ENCODE results near the gene IDUA.

The IDUA gene

DNA sequence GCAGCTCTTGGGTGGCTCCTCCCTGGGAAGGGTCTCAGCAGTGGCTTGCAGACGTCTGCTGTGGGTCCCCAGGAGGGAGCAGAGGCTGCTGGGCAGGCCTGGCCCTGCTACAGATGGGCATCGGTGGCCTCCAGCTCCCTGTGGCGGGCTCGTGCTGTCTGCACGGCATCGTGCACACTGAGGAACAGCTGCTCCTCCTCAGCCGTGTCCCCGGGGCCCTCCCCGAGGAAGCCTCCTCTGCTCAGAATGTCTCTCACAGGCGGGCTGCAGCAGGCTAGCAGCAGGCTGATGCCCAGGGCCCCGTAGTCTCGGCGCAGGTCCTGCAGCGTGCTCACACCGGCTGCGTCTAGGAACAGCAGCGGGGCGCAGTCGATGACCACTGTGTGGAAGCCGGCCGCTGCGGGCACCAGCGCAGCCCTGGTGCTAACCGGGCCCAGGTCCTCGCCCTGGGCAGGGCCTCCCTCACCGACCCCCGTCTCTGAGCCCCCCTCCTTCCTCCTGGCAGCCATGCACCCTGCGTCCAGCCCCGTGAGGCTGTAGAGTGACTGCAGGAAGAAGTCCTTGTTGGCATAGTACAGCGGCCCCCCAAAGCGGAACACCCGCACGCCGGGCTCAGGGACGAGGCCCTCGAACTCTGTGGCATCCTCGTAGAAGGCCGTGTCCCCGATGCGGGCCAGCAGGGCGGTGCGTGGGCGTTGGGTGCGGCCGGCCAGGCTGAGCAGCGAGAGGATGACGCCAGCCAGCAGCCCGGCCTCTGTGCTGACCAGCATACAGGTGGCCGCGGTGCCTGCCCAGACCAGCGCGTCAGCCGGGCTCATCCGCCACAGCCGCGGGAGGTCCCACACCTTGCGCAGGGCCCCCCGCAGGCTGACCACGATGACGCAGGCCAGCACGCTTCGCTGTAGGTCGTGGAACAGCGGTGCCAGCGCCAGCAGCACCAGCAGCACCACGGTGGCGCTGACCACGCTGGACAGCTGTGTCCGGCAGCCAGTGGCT lies 2.2 kb downstream of the IDUA start:
- no peak for DNase-seq

DNA sequence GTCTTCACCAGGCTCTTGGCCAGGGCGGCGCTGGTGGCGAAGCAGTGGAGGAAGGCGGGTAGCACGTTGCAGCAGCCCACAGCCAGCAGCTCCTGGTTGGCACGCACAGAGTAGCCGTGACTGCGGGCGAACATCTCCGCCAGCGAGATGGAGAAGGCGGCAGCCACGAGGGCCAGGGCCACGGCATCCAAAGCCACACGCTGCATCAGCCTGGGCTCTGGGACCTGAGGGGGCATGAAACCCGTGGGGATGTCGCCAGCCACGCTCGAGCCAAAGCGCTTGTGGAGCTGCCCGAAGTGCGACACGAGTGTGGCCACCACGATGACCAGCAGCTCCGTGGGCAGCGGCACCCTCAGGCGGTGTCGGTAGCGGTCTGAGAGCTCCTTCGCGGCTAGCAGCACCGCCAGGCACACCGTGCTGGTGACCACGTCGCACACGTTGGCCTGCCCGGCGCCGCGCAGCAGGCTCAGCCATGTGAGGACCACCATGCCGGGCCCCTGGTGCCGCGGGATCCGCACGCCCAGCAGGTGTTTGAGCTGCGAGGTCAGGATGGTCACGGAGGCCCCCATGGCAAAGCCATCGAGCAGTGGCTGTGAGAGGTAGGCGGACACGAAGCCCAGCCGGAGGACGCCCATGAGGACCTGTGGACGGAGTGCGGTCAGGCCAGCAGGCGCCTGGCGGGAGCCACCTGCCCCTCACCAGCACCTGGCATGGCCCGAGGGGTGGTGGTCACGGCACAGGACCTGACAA lies 3.1 kb downstream of the IDUA start:
- no peak for DNase-seq

DNA sequence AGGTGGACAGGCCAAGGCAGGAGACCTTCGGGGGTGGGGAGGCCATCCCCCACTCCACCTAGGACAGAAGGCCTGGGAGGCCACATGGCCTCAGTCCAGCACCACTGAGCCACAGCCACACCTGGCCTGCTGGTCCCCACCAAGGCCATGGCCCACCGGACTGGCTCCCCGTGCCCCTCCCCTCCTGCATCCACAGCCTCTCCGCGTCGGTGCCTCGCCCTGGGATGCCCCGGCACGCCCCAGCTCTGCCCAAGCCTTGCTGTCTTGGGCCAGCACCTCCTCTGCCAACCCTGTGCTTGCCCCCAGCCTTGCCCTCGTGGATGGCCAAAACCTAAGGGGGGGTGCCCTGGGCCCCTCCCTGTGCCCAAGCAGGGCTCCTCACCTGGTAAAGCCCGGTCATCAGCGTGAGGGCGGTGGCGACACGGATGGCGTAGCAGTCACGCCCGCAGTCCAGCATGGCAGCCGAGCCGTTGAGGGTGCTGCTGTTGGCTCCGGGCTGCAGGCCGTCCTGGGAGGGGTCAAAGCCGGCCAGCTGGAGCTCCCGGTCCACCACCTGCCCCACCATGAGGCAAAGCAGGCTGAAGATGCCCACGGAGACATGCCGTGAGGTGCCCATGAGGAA lies 4.0 kb downstream of the IDUA start:
- no peak for DNase-seq

DNA sequence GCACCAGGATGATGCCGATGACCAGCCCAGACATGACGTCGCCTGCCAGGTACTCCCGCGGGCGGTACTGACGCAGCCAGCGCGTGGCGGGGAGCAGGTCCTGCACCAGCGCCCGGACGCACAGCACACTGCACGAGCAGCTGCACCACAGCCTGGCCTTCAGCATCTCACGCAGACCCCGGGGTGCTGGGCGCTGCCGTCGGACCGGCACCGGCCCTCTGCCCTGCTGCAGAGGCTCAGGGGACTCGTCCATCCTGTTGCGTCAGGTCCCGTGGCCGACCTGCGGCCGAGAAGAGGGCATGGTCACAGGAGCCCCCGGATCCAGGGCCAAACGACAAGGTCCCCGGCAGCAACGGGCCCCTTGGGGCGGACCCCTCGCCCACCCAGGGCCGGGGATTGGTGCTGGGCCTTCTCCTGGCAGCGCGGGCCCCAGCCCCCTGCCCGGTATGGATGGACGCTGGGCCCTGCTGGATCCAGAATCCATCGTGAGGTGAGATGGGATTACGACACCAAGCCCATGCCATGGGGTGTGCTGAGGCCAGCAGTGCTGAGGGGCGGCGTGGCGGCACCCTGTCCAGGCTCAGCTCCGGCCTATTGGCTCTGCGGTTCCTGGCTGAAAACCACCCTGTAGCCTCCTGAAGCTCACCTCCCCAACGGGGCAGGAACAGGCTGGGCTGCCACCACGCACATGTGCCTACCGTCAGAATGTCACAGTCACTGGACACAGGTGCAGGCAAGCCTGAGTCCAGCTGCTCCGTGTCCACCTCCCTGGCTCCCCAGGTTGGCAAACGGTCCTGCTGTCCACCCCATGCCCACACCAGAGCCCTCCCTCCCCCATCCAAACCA lies 4.8 kb downstream of the IDUA start:
- no peak for DNase-seq

DNA sequence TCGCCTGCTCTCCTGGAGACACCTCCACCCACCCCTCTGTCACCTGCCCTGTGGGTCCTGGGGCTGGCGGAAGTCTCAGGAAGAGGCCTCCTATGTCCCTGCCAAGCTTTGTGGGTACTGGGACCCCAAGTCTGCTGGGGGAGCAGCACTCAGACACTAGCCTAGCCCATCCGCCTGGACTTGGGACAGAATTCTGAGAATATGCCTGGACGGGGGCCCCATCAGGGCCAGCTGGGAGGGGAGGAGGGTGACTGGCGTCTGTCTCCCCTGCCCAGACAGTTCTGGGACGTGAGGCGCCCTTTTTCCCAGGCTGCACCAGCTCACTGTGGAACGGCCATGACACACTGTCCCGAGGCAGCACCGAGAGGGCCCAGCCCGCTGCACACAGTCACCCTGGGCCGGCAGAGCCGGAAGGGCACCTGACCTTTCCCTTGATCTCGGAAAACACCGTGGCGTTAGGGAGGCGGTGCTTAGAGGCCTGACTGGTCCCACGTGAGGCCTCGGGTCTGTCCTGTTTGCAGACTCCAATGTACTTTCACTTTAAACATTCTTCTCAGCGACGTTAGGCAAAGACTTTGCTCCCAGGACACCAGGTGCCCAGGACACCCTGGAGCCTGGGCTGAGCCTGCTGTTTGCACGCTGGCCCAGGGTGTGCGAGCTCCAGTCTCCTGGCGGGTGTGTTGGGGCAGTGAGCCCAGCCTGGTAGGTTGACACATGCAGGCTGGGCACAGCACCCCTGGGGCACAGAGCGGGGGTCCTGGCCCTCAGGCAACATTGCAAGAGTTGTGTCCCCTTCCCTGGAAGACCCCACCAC lies 5.7 kb downstream of the IDUA start:
- DNase-seq: no peak

DNA sequence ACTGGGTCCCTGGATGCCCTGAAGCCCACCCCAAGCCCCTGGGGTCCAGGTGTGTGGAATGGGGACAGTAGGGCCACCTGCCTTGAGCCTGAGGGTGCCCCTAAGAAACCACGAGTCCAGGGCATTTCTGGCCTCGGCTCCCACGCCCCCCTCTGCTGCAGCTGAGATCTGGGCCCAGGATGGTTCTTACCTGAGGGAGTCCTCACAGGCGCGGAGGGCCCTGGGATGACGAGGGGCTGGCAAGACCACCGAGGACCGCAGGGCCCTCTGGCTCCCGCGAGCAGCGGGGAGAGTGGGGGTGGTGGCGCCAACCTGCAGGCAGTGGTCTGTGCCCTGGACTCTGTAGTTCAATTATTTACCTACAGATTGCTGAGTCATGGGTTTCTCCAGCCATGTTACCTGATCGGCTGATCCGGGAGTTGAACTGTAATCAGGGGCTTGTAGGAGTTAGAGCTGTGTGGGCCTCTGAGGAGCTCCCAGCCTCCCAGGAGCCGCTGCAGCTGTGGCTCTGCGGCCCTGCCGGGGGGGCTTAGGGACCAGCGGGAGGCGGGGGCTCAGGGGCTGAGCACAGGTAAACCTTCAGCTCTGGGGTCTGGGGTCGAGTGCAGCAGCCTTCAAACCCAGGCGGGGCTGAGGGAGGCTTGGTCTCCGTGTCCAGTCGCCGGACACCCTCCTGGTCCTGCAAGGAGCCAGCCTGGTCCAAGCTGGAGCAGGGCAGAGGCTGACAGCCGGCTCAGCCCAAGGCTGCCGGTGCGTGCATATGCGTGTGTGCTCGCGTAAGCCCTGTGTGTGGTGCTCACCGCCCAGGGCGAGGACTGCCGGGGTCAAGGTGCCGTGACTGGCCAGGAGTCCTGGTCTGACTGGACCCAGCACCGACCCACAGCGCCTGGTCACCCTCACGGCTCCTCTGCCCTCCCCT lies 6.5 kb downstream of the IDUA start, which contains the start of gene SLC26A1:
TSS of gene SLC26A1 (minus strand) at position 294 of the 919 bp plus-strand sequence. CDS start 1,701 bp downstream, outside the sequence.
- DNase-seq: no peak

DNA sequence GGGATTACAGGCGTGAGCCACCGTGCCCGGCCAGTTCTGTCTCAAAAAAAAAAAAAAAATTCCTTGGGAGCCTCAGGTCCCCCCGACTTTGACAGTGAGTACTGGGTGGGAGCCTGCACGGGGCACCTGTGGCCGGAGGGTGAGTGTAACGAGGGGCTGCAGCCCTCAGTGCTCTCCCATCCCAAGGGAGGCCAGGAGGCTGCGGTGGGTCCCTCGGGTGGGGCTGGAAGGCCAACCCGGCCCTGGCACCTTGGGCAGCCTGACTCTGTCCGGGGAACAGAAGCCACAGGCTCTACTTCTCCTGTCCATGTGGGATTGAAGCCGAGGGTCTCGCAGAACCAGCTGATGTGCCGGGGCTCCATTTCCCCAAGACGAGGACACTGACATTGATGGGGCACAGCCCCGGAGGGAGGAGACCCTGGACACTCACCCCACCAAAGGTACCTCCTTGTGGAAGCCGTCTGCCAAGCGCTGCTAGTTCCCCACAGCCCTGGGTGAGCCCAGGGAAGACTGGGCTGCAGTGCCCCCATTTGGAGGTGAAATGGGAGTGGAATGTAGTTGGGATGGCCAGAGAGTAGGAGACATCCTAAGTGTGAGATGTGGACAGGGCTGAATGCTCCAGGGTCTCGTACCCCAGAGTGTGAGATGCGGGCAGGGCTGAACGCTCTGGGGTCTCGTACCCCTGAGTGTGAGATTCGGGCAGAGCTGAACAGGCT lies 8.6 kb downstream of the IDUA start:
- no peak for DNase-seq

DNA sequence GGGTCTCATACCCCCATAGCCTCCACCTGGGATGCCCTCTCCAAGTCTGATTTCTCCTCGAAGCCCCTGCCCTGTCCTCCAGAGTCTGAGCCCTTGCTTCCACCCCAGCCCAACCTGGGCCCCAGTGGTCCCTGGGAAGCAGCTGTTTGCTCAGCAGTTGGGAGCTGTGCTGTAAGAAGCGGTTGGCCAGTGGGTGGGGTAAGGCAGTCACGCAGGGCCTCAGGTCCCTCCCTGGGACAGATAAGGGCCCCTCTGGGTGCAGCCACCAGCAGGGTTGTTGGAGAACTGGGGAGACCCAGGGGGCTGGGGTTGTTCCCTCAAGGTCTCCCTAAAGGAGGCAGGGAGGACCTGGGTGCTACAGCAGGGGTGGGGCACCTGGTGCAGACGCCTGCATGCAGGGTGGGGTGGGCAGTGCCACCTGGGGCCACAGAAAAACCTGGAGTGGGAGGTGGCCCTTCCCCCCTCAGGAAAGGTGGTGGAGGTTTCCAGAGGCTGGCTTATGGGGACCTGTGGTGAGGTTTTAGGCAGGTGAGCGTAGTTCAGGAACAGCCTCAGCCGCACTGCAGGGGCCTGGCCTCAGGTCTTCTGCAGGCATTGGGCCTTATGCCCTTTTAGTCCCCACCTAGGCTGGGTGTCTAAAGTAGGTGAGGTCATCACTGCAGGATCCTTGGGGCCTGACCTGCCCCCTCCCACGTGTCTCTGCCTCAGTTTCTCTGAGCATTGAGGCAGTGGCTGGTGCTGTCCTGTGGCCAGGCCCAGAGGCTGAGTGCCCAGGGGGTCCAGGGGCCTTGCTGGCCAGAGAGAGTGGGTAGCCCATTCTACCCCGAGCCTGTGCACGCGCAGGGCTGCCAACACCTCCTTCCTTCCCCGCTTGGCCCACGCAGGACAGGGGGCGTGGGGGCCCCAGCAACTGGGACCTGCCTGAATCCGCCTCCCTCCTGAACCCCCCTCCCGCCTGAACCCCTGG lies 9.5 kb downstream of the IDUA start:
- no peak for DNase-seq

DNA sequence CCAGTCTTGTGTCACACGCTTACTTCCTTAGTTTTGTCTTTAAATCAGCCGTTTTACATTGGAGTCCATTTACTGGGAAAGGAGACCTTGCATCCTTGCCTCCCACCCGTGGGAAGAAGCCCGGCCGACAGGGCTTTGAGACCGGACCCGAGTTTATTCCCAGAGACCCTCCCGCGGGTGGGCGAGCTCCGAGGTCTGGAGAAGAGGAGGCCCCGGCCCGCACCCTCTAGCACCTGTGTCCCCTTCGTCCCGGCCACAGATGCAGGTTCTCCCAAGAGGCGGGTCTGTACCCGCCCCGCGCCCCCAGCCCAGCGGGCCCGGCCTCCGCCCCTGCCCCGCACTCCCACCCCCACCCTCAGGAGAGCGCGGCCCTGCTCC lies 10.1 kb downstream of the IDUA start:
- no peak for DNase-seq

DNA sequence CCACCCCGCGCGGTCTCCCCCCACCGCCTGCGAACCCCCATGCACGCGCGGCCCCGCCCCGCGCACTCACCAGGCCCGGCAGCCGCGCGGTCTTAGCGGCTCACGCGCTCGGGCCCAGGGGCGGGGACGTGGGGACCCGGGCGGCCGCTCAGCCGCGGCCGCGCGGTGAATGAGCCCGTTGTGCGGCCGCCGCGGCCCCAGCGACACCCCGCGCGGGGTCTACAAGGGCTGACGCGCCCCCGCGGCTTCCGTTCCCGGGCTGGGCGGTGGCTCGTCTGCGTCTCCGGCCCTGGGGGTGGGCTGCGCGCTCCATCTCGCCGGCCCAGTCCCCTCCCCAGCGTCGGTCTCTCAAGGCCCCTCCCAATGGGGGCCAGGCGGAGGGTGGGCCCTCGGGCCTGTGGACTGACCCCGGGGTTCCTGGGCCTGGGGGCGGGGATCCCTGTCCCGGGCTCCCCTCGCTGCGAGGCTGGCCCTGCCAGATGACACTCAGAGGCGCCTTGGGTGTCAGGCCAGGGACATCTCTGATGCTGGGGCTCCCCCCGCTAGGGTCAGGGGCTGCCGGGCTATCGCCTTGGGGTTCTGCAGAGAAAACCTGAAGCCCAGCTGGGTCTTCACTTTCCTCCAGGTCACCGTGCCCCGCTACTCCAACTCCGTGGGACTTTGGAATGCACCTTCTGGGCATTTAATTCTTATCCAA lies 10.7 kb downstream of the IDUA start:
- no peak for DNase-seq

DNA sequence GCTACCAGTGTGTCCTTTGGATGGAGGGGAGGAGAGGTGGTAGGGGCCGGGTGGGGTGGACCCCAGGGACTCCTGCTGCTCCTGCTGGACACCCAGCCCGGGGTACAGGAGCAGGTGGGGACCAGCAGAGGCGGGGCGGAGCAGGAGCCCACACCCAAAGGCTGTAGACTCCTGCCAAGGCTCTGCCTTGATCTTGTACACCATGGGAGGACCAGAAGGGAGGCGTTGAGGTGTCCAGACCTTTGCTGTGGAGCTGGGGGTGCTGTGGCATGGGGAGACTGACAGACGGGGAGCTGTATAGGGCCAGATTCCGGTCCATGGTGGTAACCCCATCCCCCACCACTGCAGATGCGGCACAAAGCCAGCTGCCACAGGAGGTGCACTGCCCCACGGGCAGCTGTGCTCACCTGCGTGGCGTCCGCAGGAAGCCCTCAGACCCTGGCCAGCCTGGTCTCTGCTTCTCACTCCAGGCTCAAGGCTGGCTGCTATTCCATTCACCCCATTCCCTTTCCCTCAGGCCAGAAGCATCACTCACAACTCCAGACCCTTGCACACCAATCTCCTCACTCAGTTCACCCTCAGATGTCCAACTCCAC lies 11.3 kb downstream of the IDUA start:
- DNase-seq: no peak

DNA sequence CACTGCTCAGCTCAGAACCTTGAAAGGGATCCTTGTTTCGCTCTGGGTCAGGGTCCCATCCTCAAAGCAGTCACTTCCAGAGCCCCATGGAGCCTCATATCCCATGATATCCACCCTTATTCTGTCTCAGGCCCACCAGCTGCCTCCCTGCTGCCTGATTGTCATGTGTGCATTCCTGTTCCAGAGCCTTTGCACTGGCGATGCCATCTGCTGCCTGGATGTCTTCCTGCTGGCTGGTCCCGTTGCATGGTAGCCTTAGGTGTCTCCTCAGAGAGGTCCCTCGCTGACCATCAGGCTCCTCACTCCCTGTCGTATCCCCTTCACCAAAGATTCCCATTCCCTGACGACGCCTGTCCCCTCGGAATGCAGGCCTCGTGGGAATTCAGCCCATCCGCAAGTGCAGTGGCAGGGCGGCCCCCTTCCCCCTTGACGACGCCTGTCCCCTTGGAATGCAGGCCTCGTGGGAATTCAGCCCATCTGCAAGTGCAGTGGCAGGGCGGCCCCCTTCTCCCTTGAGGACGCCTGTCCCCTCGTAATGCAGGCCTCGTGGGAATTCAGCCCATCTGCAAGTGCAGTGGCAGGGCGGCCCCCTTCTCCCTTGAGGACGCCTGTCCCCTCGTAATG lies 12.5 kb downstream of the IDUA start:
- DNase-seq: peak; percentile 13

DNA sequence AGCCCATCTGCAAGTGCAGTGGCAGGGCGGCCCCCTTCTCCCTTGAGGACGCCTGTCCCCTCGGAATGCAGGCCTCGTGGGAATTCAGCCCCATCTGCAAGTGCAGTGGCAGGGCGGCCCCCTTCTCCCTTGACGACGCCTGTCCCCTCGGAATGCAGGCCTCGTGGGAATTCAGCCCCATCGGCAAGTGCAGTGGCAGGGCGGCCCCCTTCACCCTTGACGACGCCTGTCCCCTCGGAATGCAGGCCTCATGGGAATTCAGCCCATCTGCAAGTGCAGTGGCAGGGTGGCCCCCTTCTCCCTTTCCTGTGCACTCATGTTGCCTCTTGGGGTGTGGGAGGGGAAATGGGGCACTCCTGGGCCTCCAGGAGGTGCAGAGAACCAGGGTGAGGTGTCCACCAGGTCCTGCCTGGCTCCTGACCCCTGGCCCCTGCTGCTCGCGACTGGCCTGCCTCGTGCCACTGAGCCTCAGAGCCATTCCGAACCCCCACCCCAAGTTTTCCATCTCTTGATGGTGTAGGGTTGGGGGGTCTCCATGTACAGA lies 13.1 kb downstream of the IDUA start:
- DNase-seq: no peak

DNA sequence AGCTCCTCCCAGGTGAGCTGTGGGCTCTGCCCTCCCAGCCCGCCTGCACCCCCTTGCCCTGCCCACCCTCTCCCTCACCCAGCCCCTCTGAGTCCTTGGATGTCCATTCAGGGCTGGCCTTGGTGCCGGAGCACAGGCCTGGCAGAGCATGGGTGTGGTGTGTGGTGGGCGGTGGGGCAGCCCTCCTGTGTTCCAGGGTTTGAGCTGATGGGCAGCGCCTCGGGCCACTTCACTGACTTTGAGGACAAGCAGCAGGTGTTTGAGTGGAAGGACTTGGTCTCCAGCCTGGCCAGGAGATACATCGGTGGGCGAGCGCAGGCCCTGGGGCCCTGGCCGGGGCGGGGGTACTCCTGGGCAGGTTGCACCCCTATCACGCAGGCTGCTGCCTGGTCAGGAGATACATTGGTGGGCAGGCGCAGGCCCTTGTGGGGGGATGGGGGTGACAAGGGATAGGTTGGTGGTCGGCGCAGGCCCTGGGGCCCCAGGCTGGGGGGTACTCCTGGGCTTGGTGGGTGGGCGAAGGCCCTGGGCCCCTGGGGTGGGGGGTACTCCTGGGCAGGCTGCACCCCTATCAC lies 13.9 kb downstream of the IDUA start:
- DNase-seq: no peak

DNA sequence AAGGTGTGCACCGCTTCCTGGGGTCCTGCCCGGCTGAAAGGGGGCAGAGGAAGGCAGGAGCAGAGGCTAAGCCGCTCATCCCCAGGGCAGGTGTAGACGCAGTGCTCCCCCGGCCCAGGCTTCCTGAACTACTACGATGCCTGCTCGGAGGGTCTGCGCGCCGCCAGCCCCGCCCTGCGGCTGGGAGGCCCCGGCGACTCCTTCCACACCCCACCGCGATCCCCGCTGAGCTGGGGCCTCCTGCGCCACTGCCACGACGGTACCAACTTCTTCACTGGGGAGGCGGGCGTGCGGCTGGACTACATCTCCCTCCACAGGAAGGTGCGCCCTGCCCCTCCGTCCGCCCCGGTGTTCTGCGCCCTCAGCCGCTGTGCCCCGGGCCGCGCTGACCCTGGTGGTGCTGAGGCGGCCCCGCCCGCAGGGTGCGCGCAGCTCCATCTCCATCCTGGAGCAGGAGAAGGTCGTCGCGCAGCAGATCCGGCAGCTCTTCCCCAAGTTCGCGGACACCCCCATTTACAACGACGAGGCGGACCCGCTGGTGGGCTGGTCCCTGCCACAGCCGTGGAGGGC lies 14.8 kb downstream of the IDUA start:
- no peak for DNase-seq

DNA sequence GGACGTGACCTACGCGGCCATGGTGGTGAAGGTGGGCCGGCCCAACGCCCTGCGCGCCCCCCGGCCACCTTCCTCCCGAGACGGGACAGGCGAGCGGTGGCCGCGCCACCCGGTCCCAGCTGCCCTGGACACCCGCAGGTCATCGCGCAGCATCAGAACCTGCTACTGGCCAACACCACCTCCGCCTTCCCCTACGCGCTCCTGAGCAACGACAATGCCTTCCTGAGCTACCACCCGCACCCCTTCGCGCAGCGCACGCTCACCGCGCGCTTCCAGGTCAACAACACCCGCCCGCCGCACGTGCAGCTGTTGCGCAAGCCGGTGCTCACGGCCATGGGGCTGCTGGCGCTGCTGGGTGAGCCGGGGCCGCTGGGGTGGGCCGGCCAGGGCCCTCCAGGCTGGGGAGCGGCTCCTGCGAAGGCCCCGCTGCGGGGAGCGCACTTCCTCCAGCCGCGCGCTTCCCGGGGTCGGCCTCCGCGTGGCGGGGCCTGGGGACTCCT lies 15.3 kb downstream of the IDUA start:
- DNase-seq: no peak

Data from EL (cell line).